ENCODE results near the gene ERAL1.
"Not testable (repeated sequence)": the region's sequence is repeated elsewhere in the genome, so short reads cannot be mapped to it uniquely, and the experiment has no call there.

The ERAL1 gene

DNA sequence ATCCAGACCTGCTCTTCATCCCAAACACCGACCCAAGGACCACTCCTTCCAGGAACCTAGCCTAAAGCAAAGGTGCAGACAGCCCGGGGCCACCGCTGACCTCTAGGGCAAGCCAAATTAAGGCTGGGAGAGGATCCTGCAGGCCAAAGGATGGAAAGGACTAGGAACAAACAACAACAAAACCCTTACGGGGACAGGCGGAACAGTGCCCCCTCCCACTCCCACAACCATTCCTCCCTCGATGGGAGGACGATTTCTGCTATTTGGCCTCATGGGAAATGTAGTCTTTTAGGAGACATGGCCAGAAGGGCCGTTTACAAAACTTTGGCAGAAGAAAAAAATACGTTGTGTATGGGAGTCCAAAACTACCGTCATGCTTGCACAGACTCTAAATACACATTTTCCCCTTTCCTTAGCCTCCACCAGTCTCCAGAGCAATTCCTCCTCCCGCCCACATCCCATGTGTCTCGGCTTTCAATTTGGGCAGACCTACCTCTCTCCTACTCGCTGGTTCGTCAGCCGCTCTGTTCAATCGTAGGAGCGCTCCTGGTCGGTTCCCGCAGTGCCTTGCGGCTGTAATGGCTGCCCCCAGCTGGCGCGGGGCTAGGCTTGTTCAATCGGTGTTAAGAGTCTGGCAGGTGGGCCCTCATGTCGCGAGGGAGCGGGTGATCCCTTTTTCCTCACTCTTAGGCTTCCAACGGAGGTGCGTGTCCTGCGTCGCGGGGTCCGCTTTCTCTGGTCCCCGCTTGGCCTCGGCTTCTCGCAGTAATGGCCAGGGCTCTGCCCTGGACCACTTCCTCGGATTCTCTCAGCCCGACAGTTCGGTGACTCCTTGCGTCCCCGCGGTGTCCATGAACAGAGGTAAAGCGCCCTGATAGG is at the start of gene ERAL1:
ERAL1 (plus strand) TSS at position 560 of the 879 bp plus-strand sequence; CDS start at position 579, 19 bp downstream.
- DNase-seq = peak; percentile 76

DNA sequence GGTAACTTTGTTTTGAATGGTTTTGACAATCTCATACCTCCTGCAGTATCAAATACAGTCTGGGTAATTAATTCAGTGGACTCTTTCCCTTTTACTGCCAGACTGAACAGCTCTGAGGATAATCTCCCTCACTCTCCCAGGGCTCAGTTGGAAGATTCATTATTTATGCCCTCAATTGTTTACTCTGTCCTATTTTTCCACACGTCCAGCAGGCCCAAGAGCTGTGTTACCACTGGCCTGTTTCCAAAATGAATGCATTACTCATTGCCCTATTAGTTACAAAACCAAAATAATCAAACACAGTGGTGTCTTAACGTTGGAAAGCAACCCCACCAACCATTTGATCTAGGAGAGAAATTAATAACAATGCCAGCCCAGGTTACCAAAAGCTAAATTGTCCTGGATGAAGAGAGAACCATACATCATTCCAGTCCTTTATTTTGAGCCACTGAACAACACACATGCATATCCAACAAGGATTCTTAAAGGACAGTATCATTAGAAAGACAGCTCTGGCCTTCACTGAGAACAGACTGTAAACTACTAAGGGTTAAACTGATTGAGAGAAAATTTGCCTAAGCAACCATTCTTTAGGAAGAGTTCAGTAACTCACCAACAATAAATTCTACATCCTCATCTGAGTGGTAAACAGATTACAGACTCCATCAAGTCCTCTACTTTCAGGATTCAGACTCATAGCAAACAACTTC is 46.7 kb upstream of the ERAL1 start:
- peak; percentile 39 for DNase-seq

DNA sequence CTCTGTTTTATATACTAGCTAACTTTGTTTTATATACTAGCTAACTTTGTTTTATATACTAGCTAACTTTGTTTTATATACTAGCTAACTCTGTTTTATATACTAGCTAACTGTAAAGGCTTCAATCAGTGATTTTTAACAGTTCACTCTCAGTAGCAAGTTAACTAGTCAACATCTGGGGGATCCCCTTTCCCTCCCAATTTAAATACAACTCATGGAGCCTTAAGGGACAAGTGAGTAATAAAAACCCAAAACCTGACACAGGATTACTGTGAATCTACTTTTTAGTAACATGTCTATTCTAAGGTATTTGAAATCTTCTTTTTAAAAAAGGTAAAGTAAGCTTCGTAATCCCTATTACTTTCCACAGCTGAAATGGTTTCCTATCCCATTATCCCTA is 44.4 kb upstream of the ERAL1 start:
- no peak for DNase-seq

DNA sequence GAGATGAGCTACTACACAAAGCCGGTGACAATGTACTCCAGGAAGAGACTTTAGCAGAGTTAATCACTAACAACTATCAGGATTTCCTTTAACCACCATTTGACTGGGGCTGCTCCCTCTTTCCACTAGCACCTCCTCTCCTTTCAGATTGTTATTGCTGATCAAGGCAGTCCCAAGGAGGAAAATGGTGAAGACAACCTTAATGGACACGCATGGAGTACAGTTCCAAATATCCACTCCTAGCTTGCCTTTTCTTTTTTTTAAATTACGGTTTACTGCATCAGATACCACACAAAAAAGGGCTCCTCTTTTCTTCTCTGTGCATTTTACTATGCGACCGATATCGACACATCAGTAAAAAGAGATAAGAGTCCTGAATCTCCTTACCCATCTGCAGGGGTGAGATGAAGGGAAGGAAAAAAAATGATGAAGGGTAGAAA is 43.1 kb upstream of the ERAL1 start:
- DNase-seq = no peak

DNA sequence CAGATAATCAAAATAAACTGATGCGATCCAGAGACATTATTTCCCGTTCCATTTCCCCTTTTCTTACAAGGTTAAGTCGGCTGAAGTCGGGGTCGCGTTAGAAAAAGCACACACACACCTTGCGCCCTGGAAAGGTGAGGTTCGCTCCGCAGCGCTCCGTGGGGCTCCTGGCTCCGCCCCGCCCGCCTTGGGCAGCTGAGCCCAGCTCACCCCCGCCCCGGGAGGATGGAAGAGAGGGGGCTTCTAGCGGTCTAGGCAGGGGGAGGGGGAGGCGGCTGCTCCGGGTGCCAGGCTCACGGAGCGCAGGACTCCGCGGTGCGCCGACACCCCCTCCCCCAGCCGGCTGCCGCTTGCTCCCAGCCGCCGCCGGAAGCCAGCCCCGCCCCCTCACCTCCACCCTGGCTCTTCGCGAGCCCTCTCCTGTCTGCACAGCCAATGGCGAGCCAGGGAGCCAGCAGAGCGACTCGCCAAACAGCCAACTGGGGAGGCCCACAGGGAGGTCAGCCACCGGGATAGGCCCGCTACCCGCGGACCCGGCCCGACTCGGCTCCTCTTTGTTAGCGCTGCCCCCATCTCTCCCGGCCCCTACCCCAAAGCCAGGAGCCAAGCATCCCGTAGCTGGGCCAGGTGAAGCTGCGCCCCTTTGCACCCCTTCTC is 42.6 kb upstream of the ERAL1 start:
- peak; percentile 92 for DNase-seq

DNA sequence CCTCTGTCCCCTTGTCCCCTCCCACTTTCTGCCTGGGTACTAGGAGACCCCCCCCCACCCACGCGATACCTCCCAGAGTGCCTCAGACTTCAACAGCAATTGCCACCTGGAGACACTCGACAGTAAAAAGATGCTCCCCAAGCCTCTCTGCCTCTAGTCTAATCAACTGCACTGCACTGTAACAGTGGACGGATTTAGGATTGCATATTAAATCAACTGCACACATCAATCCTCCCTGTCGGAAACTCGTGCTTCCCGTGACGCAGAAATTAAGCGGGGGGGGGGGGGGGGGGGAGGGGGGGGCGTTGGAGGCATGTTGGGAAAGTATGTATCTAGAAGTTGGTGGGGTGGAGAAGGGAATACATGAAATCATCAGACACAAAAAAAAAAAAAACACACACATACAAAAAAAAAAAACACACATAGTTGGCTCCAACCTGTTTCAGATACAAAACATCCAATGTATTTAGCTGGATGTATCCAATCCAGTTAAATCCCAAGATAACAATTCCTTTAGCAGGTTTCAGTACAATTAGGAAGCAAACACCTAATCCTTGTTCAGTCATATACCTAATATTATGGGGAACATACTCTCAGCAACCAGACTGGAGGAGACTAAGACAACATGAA is 42.0 kb upstream of the ERAL1 start:
- DNase-seq = peak; percentile 38

DNA sequence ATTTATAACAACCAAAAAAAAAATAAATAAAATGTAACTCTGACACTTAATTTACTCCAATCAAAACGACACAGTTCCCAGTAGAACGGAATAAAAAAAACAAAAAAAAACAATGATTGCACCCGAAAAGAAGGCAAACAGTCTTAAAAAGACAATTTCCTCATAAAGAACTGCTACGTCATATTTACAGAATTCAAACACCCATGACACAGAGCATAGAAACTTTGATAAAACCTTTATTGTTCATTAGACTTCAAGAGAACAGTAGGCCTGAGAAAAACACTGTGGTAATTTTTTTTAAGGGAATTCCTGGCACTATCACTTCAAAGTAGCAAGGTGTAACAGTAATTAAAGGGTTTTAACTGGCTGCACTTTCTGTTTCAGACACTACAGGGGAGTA is 38.3 kb upstream of the ERAL1 start:
- DNase-seq = no peak

DNA sequence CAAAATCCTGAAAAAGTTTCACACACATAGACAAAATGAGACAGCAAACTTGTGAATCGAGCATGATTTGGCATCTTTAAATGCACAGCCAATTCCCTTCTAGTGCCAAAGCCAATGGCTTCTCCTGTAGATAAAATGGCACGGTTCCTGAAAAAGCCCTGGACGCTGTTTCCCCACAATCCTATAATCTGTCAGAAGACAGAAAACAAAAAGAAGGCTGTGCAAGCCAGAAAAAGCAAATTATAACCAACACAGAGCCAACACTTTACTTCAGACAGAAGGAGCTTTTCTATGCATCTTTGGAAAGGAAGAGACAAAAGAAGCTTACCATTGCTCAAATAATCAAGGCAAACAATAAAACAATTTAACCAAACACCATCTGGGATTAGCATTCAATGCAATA is 36.0 kb upstream of the ERAL1 start:
- DNase-seq = peak; percentile 34

DNA sequence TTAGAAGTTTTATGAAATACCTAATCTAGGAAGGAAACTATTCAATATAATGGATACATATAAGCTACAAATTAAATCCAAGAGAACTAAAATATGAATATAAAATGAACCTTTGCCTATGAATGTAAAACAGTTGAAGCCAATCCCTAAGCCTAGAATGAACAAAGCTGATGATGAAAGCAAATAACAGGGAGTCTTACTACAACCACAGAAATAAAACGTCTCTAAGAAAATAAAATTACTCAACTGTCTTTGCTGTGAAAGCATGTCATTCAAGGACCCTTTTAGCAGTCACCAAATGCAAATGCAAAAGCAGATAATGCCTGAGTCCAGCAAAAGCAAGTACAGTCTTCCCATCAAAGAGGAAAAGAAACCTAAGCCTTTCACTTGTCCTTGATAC is 35.2 kb upstream of the ERAL1 start:
- DNase-seq = no peak

DNA sequence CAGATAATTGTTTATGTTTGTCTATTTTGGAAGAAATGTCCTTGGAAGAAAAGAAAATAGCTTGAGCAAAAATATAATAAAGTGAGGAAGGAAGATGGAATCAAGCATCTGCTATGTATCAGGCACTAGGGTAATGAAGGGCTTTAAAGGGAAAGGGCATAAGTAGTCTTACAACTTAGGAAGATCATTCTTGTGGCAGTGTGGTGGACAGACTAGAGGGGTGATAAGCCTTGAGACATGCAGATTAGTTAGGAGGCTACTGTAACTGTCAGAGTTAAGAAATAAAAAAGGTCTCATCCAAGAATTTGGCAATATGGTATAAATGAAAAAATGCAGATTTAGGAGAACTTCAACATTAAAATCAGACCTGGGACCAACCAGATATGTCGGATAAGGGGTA is 27.1 kb upstream of the ERAL1 start:
- DNase-seq = no peak

DNA sequence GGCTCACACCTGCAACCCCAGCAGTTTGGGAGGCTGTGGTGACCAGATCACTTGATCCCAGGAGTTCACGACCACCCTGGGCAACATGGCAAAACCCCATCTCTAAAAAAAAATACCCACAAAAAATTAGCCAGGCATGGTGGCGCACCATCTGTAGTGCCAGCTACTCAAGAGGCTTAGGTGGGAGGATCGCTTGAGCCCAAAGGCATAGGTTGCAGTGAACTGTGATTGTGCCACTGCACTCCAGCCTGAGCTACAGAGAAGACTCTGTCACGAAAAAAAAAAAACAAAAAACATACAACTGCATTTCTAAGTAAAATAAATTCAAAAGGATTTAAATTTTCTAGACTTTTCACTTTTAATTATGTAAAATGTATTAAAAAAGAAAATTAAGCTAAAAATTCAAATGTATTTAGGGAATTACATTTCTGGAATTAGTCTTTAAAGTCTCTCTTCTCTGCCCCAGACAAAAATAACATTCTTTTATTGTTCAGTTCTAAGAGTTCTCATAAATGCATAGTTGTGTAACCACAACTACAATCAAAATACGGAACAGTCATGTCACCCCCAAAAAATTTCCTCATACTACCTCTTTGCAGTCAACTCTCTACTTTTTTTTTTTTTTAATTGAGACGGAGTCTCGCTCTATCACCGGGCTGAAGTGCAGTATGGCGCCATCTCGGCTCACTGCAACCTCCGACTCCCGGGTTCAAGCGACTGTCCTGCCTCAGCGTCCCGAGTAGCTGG is 26.3 kb upstream of the ERAL1 start:
- DNase-seq = no peak

DNA sequence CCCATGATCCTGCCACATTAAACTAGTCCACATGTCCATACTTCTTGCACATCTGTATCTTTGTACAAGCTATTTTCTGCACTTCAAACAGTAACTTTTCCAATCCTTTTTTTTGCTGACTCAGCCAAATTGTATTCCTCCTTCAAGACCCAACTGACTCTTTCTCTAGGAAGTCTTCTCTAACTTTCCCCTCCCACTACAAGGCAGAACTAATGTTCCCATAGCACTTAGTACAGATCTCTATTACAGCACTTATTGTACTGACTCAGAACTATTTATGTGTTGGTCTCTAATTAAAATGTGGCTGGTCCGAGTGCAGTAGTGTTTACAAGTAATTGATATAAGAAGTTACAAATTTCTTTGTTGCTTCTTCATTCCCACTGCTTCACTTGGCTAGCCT is 20.4 kb upstream of the ERAL1 start:
- no peak for DNase-seq

DNA sequence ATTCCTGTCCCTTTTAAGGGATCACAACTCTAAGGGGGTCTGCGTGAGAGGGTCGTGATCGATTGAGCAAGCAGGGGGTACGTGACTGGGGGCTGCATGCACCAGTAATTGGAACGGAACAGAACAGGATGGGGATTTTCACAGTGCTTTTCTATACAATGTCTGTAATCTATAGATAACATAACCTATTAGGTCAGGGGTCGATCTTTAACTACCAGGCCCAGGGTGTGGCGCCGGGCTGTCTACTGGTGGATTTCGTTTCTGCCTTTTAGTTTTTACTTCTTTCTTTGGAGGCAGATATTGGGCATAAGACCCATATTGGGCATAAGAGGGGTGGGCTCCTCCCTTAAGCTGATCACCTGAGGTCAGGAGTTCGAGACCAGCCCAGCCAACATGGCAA is 18.3 kb upstream of the ERAL1 start:
- not testable (repeated sequence) for DNase-seq

DNA sequence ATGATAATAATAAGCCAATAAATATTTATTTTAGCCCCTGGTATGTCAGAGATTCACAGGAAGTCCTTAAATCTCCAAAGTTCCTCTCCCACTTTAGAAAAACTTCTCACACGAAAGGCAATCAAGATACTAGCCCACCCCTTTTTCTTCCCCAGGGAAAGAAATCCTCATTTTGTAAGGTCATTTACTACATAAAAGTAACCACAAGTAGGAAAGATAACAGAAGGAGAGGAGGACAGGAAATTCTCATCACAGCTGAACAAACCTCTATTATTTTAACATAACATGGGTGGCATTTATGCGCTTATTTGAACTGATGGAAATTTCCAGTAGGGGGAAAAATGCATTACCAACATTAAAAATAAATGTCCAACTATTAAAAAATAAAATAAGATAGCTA is 15.6 kb upstream of the ERAL1 start:
- no peak for DNase-seq

DNA sequence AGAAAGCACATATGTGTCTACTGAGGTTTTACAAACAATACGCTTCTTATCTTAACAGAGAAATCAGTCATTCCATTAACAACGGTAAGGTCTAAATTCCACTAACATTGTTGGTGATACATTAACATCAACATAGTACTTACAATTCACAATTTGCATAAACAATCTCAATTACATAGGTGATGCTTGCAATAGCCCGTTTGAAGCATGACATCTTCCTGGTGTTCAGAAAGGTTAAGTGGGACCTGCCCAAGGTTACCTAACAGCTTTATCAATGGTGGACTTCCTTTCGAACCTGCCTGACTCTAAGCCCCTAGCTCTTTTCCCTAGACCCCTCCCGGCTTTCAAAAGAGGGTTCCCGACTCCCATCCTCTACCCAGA is 12.9 kb upstream of the ERAL1 start:
- no peak for DNase-seq

DNA sequence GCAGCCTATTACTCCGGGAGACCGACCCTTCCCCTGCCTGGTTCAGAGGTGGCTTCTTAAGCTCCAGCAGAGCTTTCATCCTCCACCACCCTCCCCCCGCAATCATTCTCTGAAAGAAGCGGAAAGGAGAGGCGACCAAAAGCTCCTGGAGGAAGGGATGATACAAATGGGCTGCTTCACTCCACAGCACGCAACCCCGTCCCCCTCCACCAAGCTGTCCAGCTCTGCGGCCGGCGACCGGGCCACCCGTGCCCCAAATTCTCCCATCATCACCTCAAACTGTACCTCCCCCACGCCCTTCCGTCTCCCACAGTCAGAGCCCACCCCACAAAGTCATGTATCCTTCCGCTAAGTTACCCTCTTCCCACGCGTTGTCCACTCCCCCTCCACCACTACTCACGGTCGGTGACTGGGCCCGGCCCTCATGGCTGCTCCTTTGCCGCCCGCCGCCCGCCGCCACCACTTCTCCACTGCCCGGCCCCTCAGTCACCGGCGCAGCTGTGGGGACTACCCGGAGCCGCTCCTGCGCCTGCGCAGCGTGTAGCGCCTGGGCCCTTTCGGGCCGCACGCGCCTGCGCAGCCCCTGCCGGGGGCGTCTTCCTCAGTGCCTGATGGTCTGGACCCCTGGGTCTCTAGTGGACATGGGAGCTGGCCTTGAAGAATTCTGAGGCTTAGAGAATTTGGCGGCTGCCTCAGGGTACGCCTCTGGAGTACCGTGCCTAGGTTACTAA is 12.4 kb upstream of the ERAL1 start, which contains the start of gene FAM222B:
FAM222B (minus strand) TSS at position 509 of the 731 bp plus-strand sequence. CDS start 76,123 bp downstream, outside the sequence.
- DNase-seq = peak; percentile 57

DNA sequence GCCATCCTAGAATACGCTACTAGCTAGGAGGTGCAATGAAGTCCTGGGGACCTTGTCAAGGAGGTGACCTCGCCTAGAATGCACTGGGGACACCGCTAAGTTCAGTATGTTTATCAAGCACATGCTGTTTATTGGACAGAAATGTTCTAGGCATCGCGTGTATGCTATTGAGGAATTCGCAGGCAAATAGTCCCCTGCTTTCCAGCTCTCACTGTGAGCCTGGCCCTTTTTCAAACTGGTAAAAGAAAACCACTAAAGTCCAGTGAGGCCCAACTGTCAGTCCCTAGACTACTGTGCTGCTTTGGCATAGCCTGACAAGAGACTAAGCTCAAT is 11.0 kb upstream of the ERAL1 start:
- no peak for DNase-seq

DNA sequence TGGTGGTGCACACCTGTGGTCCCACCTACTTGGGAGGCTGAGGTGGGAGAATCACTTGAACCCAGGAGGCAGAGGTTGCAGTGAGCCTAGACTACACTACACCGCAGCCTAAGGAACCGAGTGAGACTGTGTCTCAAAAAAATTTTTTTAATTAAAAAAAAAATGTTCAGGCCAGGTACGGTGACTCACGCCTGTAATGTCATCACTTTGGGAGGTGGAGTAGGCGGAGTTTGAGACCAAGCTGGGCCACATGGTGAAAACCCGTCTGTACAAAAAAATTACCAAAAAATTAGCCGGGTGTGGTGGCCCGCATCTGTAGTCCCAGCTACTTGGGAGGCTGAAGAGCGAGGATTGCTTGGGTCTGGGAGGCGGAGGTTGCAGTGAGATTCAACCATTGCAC is 8.6 kb upstream of the ERAL1 start:
- no peak for DNase-seq

DNA sequence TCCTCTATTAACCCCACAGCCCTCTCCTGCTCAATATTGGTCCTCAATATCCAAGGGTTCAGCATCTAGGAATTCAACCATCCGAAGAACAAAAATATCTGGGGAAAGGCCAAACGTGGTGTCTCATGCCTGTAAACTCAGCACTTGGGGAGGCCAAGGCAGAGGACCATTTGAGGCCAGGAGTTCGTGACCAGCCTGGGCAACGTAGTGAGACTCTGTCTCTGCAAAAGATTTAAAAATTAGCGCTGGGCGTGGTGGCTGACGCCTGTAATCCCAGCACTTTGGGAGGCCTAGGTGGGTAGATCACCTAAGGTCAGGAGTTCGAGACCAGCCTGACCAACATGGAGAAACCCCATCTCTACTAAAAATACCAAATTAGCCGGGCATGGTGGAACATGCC is 8.1 kb upstream of the ERAL1 start:
- not testable (repeated sequence) for DNase-seq

DNA sequence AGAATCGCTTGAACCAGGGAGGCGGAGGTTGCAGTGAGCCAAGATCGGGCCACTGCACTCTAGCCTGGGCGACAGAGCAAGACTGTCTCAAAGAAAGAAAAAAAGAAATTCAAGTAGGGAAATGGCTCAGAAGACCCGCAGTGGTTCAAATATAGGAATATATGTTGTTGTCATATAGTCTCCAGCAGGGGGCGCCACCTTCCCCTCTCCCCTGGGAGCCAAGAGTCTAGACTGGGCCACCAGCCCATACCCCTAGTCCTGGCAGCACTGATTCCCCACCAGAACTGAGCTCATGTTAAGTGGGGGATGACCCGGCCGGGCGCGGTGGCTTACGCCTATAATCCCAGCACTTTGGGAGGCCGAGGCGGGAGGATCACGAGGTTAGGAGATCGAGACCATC is 6.1 kb upstream of the ERAL1 start:
- DNase-seq = not testable (repeated sequence)

DNA sequence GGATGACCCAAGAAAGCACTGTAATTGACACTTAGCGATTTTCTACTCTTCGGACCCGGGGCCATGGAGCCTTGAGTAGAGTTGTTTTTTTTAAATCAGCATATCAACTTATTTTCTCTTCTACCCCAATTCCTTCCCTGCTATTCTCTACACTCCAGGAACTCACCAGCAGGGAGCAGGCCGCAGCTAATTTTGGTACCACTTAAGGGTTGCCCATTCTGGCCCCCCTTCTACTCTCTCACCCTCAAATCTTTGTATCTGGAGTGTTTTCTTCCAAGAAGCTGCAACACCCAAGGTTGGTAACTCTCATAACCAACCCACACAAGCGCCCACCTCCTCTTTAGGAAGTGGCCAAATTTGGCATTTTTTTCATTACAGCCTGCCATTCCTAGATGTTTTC is 5.5 kb upstream of the ERAL1 start:
- DNase-seq = no peak

DNA sequence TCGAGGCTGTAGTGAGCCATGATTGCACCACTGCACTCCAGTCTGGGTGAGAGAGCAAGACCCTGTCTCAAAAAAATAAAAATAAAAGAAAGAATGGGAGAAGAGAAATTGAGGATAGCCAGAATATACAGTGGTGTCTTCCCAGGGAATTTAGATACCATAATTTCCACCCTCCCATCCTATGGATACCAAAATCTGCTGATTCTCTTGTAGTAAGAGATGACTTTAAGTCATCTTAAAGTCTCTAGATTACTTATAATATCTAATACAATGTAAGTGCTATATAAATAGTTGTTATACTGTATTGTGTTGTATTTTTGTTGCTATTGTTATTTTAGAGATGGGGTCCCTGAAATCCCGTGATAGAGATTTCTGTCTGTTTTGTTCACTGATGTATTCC is 1.5 kb upstream of the ERAL1 start:
- DNase-seq = no peak
